ENCODE data around the gene PLBD1.

DNA sequence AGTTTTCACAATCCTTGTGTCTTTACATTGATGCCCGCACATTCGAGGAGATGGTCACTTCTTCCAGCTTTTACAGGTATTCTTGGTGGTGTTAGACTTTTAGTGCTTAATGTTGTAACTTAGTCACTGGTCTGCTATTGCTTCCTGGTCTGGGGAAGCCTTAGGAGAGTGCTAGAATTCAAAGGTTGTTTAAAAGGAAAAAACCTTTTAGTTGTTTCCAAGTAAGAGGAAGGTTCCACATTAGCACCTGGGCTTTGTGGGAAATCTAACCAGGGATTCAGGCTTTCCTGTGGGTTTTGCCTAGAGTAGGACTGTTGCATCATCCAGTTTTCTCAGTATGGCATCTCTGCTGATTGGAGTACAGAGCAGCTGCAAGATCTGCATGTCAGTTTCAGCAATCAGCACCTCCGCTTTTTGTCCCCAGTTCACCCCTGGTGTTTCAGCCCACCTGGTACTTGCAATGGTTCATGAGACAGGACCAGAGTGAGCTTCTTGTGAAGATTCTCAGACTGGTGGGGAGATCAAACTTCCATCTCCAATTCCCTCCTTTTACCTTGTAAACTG, 44.0 kb upstream of the PLBD1 start:
- TF ChIP-seq, protein P1, sequence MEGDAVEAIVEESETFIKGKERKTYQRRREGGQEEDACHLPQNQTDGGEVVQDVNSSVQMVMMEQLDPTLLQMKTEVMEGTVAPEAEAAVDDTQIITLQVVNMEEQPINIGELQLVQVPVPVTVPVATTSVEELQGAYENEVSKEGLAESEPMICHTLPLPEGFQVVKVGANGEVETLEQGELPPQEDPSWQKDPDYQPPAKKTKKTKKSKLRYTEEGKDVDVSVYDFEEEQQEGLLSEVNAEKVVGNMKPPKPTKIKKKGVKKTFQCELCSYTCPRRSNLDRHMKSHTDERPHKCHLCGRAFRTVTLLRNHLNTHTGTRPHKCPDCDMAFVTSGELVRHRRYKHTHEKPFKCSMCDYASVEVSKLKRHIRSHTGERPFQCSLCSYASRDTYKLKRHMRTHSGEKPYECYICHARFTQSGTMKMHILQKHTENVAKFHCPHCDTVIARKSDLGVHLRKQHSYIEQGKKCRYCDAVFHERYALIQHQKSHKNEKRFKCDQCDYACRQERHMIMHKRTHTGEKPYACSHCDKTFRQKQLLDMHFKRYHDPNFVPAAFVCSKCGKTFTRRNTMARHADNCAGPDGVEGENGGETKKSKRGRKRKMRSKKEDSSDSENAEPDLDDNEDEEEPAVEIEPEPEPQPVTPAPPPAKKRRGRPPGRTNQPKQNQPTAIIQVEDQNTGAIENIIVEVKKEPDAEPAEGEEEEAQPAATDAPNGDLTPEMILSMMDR (IDR thresholded peaks at IDR 0.05) = no peak
- TF ChIP-seq POLR2AphosphoS5 (IDR thresholded peaks at IDR 0.05) (no peak), POLR2A (IDR thresholded peaks at IDR 0.05) (no peak)
